NB4 (cell line): ENCODE measurements around the gene PLD2.

ENCODE experiments used
- MYC ChIP-seq: IDR thresholded peaks from 2 replicates; pipeline ENCODE4 v1.6.1; 2011; ENCODE audit warnings: low read depth, low read length
- POLR2A ChIP-seq: IDR thresholded peaks from 2 replicates; pipeline ENCODE4 v1.6.1; 2011; ENCODE audit warnings: mild to moderate bottlenecking; ENCODE audit not compliant: insufficient read length; ENCODE audit errors: extremely low read depth
- TF ChIP-seq, protein P1 (sequence below): IDR thresholded peaks from one replicate; pipeline ENCODE4 v1.5.1; 2012; ENCODE audit warnings: low read depth, low read length
- TF ChIP-seq, protein P2 (sequence below): IDR thresholded peaks from 2 replicates; pipeline ENCODE4 v1.6.1; 2011; ENCODE audit warnings: low read depth, low read length

GRCh38 chr17:4872786-4873185 is 65.8 kb downstream of the PLD2 start:
- TF ChIP-seq, protein P1, sequence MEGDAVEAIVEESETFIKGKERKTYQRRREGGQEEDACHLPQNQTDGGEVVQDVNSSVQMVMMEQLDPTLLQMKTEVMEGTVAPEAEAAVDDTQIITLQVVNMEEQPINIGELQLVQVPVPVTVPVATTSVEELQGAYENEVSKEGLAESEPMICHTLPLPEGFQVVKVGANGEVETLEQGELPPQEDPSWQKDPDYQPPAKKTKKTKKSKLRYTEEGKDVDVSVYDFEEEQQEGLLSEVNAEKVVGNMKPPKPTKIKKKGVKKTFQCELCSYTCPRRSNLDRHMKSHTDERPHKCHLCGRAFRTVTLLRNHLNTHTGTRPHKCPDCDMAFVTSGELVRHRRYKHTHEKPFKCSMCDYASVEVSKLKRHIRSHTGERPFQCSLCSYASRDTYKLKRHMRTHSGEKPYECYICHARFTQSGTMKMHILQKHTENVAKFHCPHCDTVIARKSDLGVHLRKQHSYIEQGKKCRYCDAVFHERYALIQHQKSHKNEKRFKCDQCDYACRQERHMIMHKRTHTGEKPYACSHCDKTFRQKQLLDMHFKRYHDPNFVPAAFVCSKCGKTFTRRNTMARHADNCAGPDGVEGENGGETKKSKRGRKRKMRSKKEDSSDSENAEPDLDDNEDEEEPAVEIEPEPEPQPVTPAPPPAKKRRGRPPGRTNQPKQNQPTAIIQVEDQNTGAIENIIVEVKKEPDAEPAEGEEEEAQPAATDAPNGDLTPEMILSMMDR: no peak
- TF ChIP-seq POLR2A (no peak), MYC (no peak)
- TF ChIP-seq, protein P2, sequence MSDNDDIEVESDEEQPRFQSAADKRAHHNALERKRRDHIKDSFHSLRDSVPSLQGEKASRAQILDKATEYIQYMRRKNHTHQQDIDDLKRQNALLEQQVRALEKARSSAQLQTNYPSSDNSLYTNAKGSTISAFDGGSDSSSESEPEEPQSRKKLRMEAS: no peak
